Activated CD8-positive, alpha-beta memory T cell treated with anti-CD3 and anti-CD28 coated beads for 48 hours (primary cell): ENCODE data around the gene AKAP9.
"Not testable (repeated sequence)": the region's sequence is repeated elsewhere in the genome, so short reads cannot be mapped to it uniquely, and the experiment has no call there.

Experiments used
- DNase-seq, 3 experiments: peaks; one replicate each; pipeline ENCODE4 v3.0.0-alpha.2; 2020; ENCODE audit warnings: low read depth in 2 of 3, low spot score in 2 of 3

AKAP9 gene

GRCh38 chr7:91940572-91941341 lies at the start of gene AKAP9:
Gene AKAP9 (plus strand): TSS chr7:91940862. CDS start chr7:91941100, 238 bp downstream.
- peak; percentile 72 to 80 (median 74) for DNase-seq

- DNase-seq = no peak
Observed at GRCh38 chr7:91892099-91892705, 48.5 kb upstream of the AKAP9 start.

GRCh38 chr7:91892821-91893340 lies 47.8 kb upstream of the AKAP9 start:
- DNase-seq = no peak

- DNase-seq = not testable (repeated sequence)
Observed at GRCh38 chr7:91893699-91894098, 47.0 kb upstream of the AKAP9 start.

- DNase-seq = no peak
Observed at GRCh38 chr7:91894781-91895480, 45.7 kb upstream of the AKAP9 start.

- DNase-seq = no peak
Observed at GRCh38 chr7:91898240-91898992, 42.2 kb upstream of the AKAP9 start.

GRCh38 chr7:91899563-91899962 lies 41.1 kb upstream of the AKAP9 start:
- DNase-seq = no peak

- no peak for DNase-seq
Observed at GRCh38 chr7:91910171-91910570, 30.5 kb upstream of the AKAP9 start.

- no peak for DNase-seq
Observed at GRCh38 chr7:91911121-91911520, 29.5 kb upstream of the AKAP9 start.

GRCh38 chr7:91912494-91912893 lies 28.2 kb upstream of the AKAP9 start:
- DNase-seq = no peak

GRCh38 chr7:91913612-91914011 lies 27.1 kb upstream of the AKAP9 start:
- DNase-seq = no peak

GRCh38 chr7:91915401-91916050 lies 25.1 kb upstream of the AKAP9 start:
- no peak for DNase-seq

GRCh38 chr7:91916051-91916440 lies 24.6 kb upstream of the AKAP9 start:
- DNase-seq = no peak

GRCh38 chr7:91918356-91918755 lies 22.3 kb upstream of the AKAP9 start:
- DNase-seq = no peak

GRCh38 chr7:91922857-91923256 lies 17.8 kb upstream of the AKAP9 start:
- DNase-seq = no peak

- no peak for DNase-seq
Observed at GRCh38 chr7:91927912-91928311, 12.8 kb upstream of the AKAP9 start.

- DNase-seq = no peak
Observed at GRCh38 chr7:91929463-91929862, 11.2 kb upstream of the AKAP9 start.

- DNase-seq = peak in 2 of 3 experiments; percentile 3 to 5
Observed at GRCh38 chr7:91940171-91940570, 491 bp upstream of the AKAP9 start.

- DNase-seq = peak in 2 of 3 experiments; percentile 2 to 8
Observed at GRCh38 chr7:91941450-91941849, 788 bp downstream of the AKAP9 start.

- DNase-seq = no peak
Observed at GRCh38 chr7:91942312-91942711, 1.6 kb downstream of the AKAP9 start.

GRCh38 chr7:91944970-91945369 lies 4.3 kb downstream of the AKAP9 start:
- DNase-seq = not testable (repeated sequence)
